ENCODE data around the gene RFNG. TPM values are rescaled to one million over a fixed set of nuclear protein-coding genes. Genes with fewer than 3 reads are reported as not detected.

RFNG gene
- polyA plus RNA-seq, 1 donor (not counting 4 experiments of a cell fraction or from before 2014, with no cell fraction given) = 10.2 TPM

DNA sequence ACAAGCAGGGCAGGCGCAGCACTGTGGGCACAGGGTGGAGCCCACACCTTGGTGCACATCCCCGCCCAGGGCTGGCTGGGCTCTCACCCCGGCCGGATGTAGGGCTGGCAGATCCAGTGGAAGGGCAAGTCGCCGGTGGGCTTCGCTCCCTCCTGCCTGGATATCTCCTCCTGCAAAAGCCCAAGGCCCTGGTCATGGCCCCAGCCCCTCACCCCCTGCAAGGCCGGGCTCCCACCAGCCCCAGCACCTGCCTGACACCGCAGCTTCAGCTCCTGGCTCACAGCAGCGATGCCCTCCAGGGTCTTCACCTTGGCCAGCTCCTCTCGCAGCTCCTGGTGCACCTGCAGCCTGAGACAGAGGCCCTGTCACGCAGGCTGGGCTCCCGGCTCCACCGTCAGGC, 9.0 kb upstream of the RFNG start:
- Histone ChIP-seq H2AFZ (ENCODE audit: control insufficient read depth, low read length) (no peak overlapping the region), H3K9me3 (ENCODE audit: control insufficient read depth, low read depth, low read length) (no peaks in the 10 kb centered on the region), H3K9me1 (ENCODE audit: control insufficient read depth, extremely low read depth, insufficient read depth, low read length) (no peaks in the 10 kb centered on the region), H3K4me3 (ENCODE audit: control insufficient read depth in 2 of 3, extremely low read depth in 1 of 3, insufficient read depth in 2 of 3, low read depth in 1 of 3, low read length in 3 of 3) (no peak overlapping the region), H3K27me3 (ENCODE audit: control insufficient read depth, extremely low read depth, insufficient read depth, low read length) (no peaks in the 10 kb centered on the region), H3K9ac (ENCODE audit: control insufficient read depth, extremely low read depth, insufficient read depth, low read length) (no peak overlapping the region), H3K79me2 (ENCODE audit: control insufficient read depth, insufficient read depth, low read length) (peaks cover 20% of the 10 kb centered on the region), H3K4me2 (ENCODE audit: control insufficient read depth, extremely low read depth, insufficient read depth, low read depth, low read length) (no peak overlapping the region), H3K36me3 (ENCODE audit: control insufficient read depth in 2 of 2, extremely low read depth in 1 of 2, insufficient read depth in 2 of 2, low read length in 2 of 2) (peaks cover 35 to 36% of the 10 kb centered on the region in 2 experiments), H4K20me1 (ENCODE audit: control insufficient read depth, extremely low read depth, insufficient read depth, low read length) (peaks cover 9% of the 10 kb centered on the region), H3K27ac (ENCODE audit: control insufficient read depth, insufficient read depth, low read length) (no peak overlapping the region), H3K4me1 (ENCODE audit: control insufficient read depth, extremely low read depth, insufficient read depth, low read length) (peaks cover 7% of the 10 kb centered on the region)
- no peak for FAIRE-seq
- TF ChIP-seq EZH2 (IDR thresholded peaks at IDR 0.05; ENCODE audit: low read length) = no peak
- TF ChIP-seq, protein P1, sequence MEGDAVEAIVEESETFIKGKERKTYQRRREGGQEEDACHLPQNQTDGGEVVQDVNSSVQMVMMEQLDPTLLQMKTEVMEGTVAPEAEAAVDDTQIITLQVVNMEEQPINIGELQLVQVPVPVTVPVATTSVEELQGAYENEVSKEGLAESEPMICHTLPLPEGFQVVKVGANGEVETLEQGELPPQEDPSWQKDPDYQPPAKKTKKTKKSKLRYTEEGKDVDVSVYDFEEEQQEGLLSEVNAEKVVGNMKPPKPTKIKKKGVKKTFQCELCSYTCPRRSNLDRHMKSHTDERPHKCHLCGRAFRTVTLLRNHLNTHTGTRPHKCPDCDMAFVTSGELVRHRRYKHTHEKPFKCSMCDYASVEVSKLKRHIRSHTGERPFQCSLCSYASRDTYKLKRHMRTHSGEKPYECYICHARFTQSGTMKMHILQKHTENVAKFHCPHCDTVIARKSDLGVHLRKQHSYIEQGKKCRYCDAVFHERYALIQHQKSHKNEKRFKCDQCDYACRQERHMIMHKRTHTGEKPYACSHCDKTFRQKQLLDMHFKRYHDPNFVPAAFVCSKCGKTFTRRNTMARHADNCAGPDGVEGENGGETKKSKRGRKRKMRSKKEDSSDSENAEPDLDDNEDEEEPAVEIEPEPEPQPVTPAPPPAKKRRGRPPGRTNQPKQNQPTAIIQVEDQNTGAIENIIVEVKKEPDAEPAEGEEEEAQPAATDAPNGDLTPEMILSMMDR (optimal IDR thresholded peaks at IDR 0.05 in 1 of 3, IDR thresholded peaks at IDR 0.05 in 1 of 3, conservative IDR thresholded peaks at IDR 0.05 in 1 of 3; ENCODE audit: extremely low read depth in 1 of 3, insufficient read depth in 2 of 3, low read length in 3 of 3) = no peak
- dilution Hi-C loops (cut with MboI; ENCODE audit: extremely low pct_ligation_motif_present, low sequenced_read_pairs) = no loop called here
- no peak for DNase-seq (ENCODE audit: low read depth, low spot score)

DNA sequence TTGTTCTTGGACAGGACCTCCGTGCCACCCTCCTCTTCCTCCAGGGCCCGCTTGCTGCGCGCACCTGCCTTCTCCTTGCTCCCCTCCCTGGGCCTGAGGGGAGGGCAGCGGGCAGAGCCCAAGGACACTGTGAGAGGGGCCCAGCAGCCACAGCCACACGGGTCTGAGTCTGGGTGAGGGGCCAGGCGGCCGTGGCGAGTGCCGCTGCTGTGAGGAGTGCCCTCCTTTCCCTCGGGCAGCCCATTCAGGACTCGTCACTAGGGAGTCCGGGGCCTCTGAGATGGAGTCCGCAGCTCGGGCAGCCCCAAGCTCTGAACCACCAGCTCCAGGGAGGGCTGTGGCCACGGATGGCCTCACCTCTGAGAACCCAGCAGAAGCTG, 8.4 kb upstream of the RFNG start:
- dilution Hi-C loops (cut with MboI; ENCODE audit: extremely low pct_ligation_motif_present, low sequenced_read_pairs) = no loop called here
- Histone ChIP-seq H3K9me1 (ENCODE audit: control insufficient read depth, extremely low read depth, insufficient read depth, low read length) (no peaks in the 10 kb centered on the region), H3K27ac (ENCODE audit: control insufficient read depth, insufficient read depth, low read length) (no peak overlapping the region), H4K20me1 (ENCODE audit: control insufficient read depth, extremely low read depth, insufficient read depth, low read length) (peaks cover 9% of the 10 kb centered on the region), H3K4me3 (ENCODE audit: control insufficient read depth in 2 of 3, extremely low read depth in 1 of 3, insufficient read depth in 2 of 3, low read depth in 1 of 3, low read length in 3 of 3) (no peak overlapping the region), H3K27me3 (ENCODE audit: control insufficient read depth, extremely low read depth, insufficient read depth, low read length) (no peaks in the 10 kb centered on the region), H3K79me2 (ENCODE audit: control insufficient read depth, insufficient read depth, low read length) (peaks cover 17% of the 10 kb centered on the region), H2AFZ (ENCODE audit: control insufficient read depth, low read length) (no peak overlapping the region), H3K9ac (ENCODE audit: control insufficient read depth, extremely low read depth, insufficient read depth, low read length) (no peak overlapping the region), H3K4me2 (ENCODE audit: control insufficient read depth, extremely low read depth, insufficient read depth, low read depth, low read length) (no peak overlapping the region), H3K36me3 (ENCODE audit: control insufficient read depth in 2 of 2, extremely low read depth in 1 of 2, insufficient read depth in 2 of 2, low read length in 2 of 2) (peaks cover 39 to 40% of the 10 kb centered on the region in 2 experiments), H3K9me3 (ENCODE audit: control insufficient read depth, low read depth, low read length) (no peaks in the 10 kb centered on the region), H3K4me1 (ENCODE audit: control insufficient read depth, extremely low read depth, insufficient read depth, low read length) (peaks cover 7% of the 10 kb centered on the region)
- TF ChIP-seq, protein P1 (optimal IDR thresholded peaks at IDR 0.05 in 1 of 3, IDR thresholded peaks at IDR 0.05 in 1 of 3, conservative IDR thresholded peaks at IDR 0.05 in 1 of 3; ENCODE audit: extremely low read depth in 1 of 3, insufficient read depth in 2 of 3, low read length in 3 of 3) = no peak
- no peak for TF ChIP-seq EZH2 (IDR thresholded peaks at IDR 0.05; ENCODE audit: low read length)
- DNase-seq (ENCODE audit: low read depth, low spot score) (no peak), FAIRE-seq (no peak)

Measured in keratinocyte (primary cell).